Inflammatory macrophage treated with lipopolysaccharide for 1 hour (primary cell): ENCODE results near the gene TTPAL.
"Not testable (repeated sequence)": the region's sequence is repeated elsewhere in the genome, so short reads cannot be mapped to it uniquely, and the experiment has no call there.

Experiments
- DNase-seq, 2 donors: peaks; one replicate each; pipeline ENCODE4 v3.0.0-alpha.2; 2020 to 2022

TTPAL gene

GRCh38 chr20:44468044-44468782, 7.5 kb upstream of the TTPAL start:
- DNase-seq = no peak

GRCh38 chr20:44470327-44470726, 5.3 kb upstream of the TTPAL start:
- DNase-seq = no peak

- no peak for DNase-seq
These were observed 4.2 kb upstream of the TTPAL start for GRCh38 chr20:44471481-44471882.

GRCh38 chr20:44472283-44472682, 3.4 kb upstream of the TTPAL start:
- not testable (repeated sequence) for DNase-seq

- DNase-seq = no peak
These were observed 341 bp upstream of the TTPAL start for GRCh38 chr20:44475372-44475693.

- no peak for DNase-seq
These were observed 1.5 kb downstream of the TTPAL start for GRCh38 chr20:44477151-44477550.

- DNase-seq = no peak
These were observed 2.5 kb downstream of the TTPAL start for GRCh38 chr20:44478206-44478605.

- DNase-seq = no peak
These were observed 4.0 kb downstream of the TTPAL start for GRCh38 chr20:44479643-44480042.

GRCh38 chr20:44480097-44480496, 4.4 kb downstream of the TTPAL start:
- no peak for DNase-seq

GRCh38 chr20:44481719-44482416, 6.2 kb downstream of the TTPAL start:
- DNase-seq = no peak

GRCh38 chr20:44483112-44483511, 7.4 kb downstream of the TTPAL start:
- DNase-seq = no peak

GRCh38 chr20:44485078-44485829, 9.6 kb downstream of the TTPAL start:
- no peak for DNase-seq

- no peak for DNase-seq
These were observed 10.1 kb downstream of the TTPAL start for GRCh38 chr20:44485830-44486198.

- DNase-seq = no peak
These were observed 12.9 kb downstream of the TTPAL start for GRCh38 chr20:44488551-44488950.

GRCh38 chr20:44489223-44489622, 13.5 kb downstream of the TTPAL start:
- DNase-seq = no peak

GRCh38 chr20:44489931-44490330, 14.3 kb downstream of the TTPAL start:
- no peak for DNase-seq

GRCh38 chr20:44491635-44492395, 16.1 kb downstream of the TTPAL start:
- no peak for DNase-seq

- no peak for DNase-seq
These were observed 18.6 kb downstream of the TTPAL start for GRCh38 chr20:44494266-44494665.

GRCh38 chr20:44494681-44495080, 19.0 kb downstream of the TTPAL start:
- DNase-seq = no peak

- DNase-seq = peak in 1 of 2 donors; percentile 40
These were observed 19.6 kb downstream of the TTPAL start for GRCh38 chr20:44495257-44495656.

- no peak for DNase-seq
These were observed 20.3 kb downstream of the TTPAL start for GRCh38 chr20:44495802-44496481.

GRCh38 chr20:44496976-44497375, 21.3 kb downstream of the TTPAL start:
- no peak for DNase-seq

GRCh38 chr20:44497761-44498160, 22.1 kb downstream of the TTPAL start:
- no peak for DNase-seq
